Endothelial cell of umbilical vein (primary cell): ENCODE measurements around the gene LRP2. TPM values are rescaled to one million over a fixed set of nuclear protein-coding genes. Genes with fewer than 3 reads are reported as not detected.

Experiments
- BruUV-seq: library from RNA; stranded (reverse); fragments of 400-500 nt; replicated peaks from 2 replicates; lab custom pipeline; 2021; lab: Mats Ljungman, UMichigan
- CTCF ChIA-PET: fragments of 300-600, 350-600 bp; sonication (Branson Sonifier 250); formaldehyde crosslinking; loops from one replicate; lab custom pipeline; 2021; ENCODE audit warnings: antibody characterized with exemption, inconsistent platforms; lab: Charles Lee
- POLR2A ChIA-PET: fragments of 300-600, 350-600 bp; sonication (Branson Sonifier 250); formaldehyde crosslinking; loops from one replicate; lab custom pipeline; 2021; ENCODE audit warnings: antibody characterized with exemption, inconsistent platforms; lab: Charles Lee
- DNase-seq: peaks from one replicate; pipeline ENCODE4 v3.0.0-alpha.2; 2011; ENCODE audit warnings: low read depth, low spot score
- FAIRE-seq: peaks from 2 replicates; lab custom pipeline; 2011; peaks lifted over from hg19 to GRCh38; lab: Jason Lieb, UNC
- H2AFZ ChIP-seq: 2 replicates; pipeline ENCODE4 v1.6.0; 2012; ENCODE audit warnings: low read depth, low read length, control low read depth, inconsistent platforms
- H3K27ac ChIP-seq: 2 replicates; pipeline ENCODE4 v1.5.1; 2011; ENCODE audit warnings: low read depth, mild to moderate bottlenecking, control low read depth, low read length, moderate library complexity; ENCODE audit not compliant: insufficient read depth
- H3K27me3 ChIP-seq, 2 experiments: 2 replicates each; pipeline versions ENCODE4 v1.6.0 to v1.6.1; 2011; ENCODE audit warnings: low read length in 2 of 2, mixed read lengths in 1 of 2; ENCODE audit not compliant: control insufficient read depth in 2 of 2, insufficient read depth in 2 of 2
- H3K36me3 ChIP-seq, 2 experiments: 2 replicates in 1 of 2; 3 replicates in 1 of 2; pipeline ENCODE4 v1.5.1; 2011; ENCODE audit warnings: low read length in 2 of 2, mild to moderate bottlenecking in 1 of 2, moderate library complexity in 1 of 2; ENCODE audit not compliant: control insufficient read depth in 2 of 2, insufficient read depth in 2 of 2; ENCODE audit errors: extremely low read depth in 1 of 2
- H3K4me1 ChIP-seq: 3 replicates; pipeline ENCODE4 v1.5.1; 2011; ENCODE audit warnings: mild to moderate bottlenecking, low read length; ENCODE audit not compliant: control insufficient read depth, insufficient read depth; ENCODE audit errors: extremely low read depth
- H3K4me2 ChIP-seq: 2 replicates; pipeline ENCODE4 v1.6.1; 2011; ENCODE audit warnings: low read length, control low read depth, mixed read lengths; ENCODE audit not compliant: insufficient read depth
- H3K4me3 ChIP-seq, 3 experiments: fragments of 200-600 bp in 1 of 3; sonication (generic), shearing (Covaris generic) in 1 of 3; replicated peaks in 1 of 3; 2 replicates each; pipeline ENCODE4 v1.5.1; 2011 to 2016; ENCODE audit warnings: control low read depth in 3 of 3, low read length in 3 of 3, mild to moderate bottlenecking in 2 of 3, inconsistent platforms in 1 of 3, low read depth in 1 of 3, moderate library complexity in 1 of 3; ENCODE audit not compliant: insufficient read depth in 1 of 3
- H3K79me2 ChIP-seq: 2 replicates; pipeline ENCODE4 v1.6.0; 2012; ENCODE audit warnings: low read length, inconsistent platforms; ENCODE audit not compliant: control insufficient read depth, insufficient read depth
- H3K9ac ChIP-seq: replicated peaks from 2 replicates; pipeline ENCODE3; 2011; ENCODE audit warnings: low read length, control low read depth; ENCODE audit not compliant: insufficient read depth; ENCODE audit errors: extremely low read depth
- H3K9me1 ChIP-seq: replicated peaks from 3 replicates; pipeline ENCODE4 v1.6.0; 2011; ENCODE audit warnings: mild to moderate bottlenecking, low read length; ENCODE audit not compliant: control insufficient read depth, insufficient read depth; ENCODE audit errors: extremely low read depth
- H3K9me3 ChIP-seq: replicated peaks from 2 replicates; pipeline ENCODE4 v1.5.1; 2012; ENCODE audit warnings: low read length, inconsistent platforms; ENCODE audit not compliant: control insufficient read depth, insufficient read depth
- H4K20me1 ChIP-seq: replicated peaks from 2 replicates; pipeline ENCODE3; 2011; ENCODE audit warnings: mild to moderate bottlenecking, low read length; ENCODE audit not compliant: control insufficient read depth, insufficient read depth; ENCODE audit errors: extremely low read depth
- EZH2 ChIP-seq: IDR thresholded peaks from 2 replicates; pipeline ENCODE4 v1.6.1; 2012; ENCODE audit warnings: borderline replicate concordance, low read depth, mild to moderate bottlenecking, moderate library complexity, low read length, inconsistent platforms; ENCODE audit not compliant: severe bottlenecking
- FOS ChIP-seq: IDR thresholded peaks from 2 replicates; pipeline ENCODE4 v1.6.1; 2011; ENCODE audit warnings: mild to moderate bottlenecking, low read length, moderate library complexity, borderline replicate concordance; ENCODE audit not compliant: insufficient read depth
- GATA2 ChIP-seq: IDR thresholded peaks from 2 replicates; pipeline ENCODE4 v1.7.0; 2011; ENCODE audit warnings: low read depth, mild to moderate bottlenecking, moderate library complexity, mixed read lengths, low read length; ENCODE audit not compliant: insufficient read length, insufficient read depth
- JUN ChIP-seq: IDR thresholded peaks from 2 replicates; pipeline ENCODE4 v1.6.1; 2011; ENCODE audit warnings: borderline replicate concordance, low read depth; ENCODE audit not compliant: insufficient read length, insufficient read depth
- MYC ChIP-seq: IDR thresholded peaks from one replicate; pipeline ENCODE4 v1.6.1; 2011; ENCODE audit warnings: mild to moderate bottlenecking, low read depth, low read length
- POLR2A ChIP-seq: IDR thresholded peaks from 2 replicates; pipeline ENCODE4 v1.6.1; 2012; ENCODE audit warnings: low read depth, mild to moderate bottlenecking, control low read depth, low read length
- POLR2AphosphoS5 ChIP-seq: IDR thresholded peaks from 2 replicates; pipeline ENCODE4 v1.6.1; 2012; ENCODE audit warnings: low read depth, mild to moderate bottlenecking, control low read depth, low read length, moderate library complexity; ENCODE audit not compliant: insufficient read depth
- dilution Hi-C: fragments of 300-500 bp; cut with MboI; formaldehyde crosslinking; loops from one replicate; pipeline ENCODE4 v1.15.0; 2019; ENCODE audit warnings: low sequenced_read_pairs; ENCODE audit not compliant: extremely low pct_ligation_motif_present
- intact Hi-C: fragments of 100-400 bp; cut with micrococcal nuclease; formaldehyde crosslinking; loops from one replicate; pipeline ENCODE4 v1.10.0; 2022
- polyA plus RNA-seq, 4 experiments: library from polyadenylated mRNA; depleted of rRNA in 3 of 4; stranded (reverse) in 3 of 4; unstranded in 1 of 4; fragments of >200 nt; gene quantifications; 2 replicates each; pipeline versions ENCODE4 v1.2.1 to v1.2.3, GENCODE V29; 2011 to 2012; ENCODE audit warnings: missing spikeins in 1 of 4
- total RNA-seq: library from RNA; stranded (reverse); gene quantifications from 2 replicates; pipeline ENCODE4 v1.2.3, GENCODE V29; 2021
- TF ChIP-seq, protein P1 (sequence below): IDR thresholded peaks from 2 replicates; pipeline ENCODE4 v1.6.1; 2011; ENCODE audit not compliant: insufficient read depth, insufficient read length
- TF ChIP-seq, protein P2 (sequence below), 2 donors: IDR thresholded peaks; 1 replicate in 1 of 2; 2 replicates in 1 of 2; pipeline ENCODE4 v1.5.1; 2011; ENCODE audit warnings: low read length in 2 of 2, mild to moderate bottlenecking in 2 of 2, moderate library complexity in 2 of 2, control low read depth in 1 of 2, inconsistent platforms in 1 of 2, low read depth in 1 of 2; ENCODE audit not compliant: insufficient read depth in 1 of 2; ENCODE audit errors: extremely low read depth in 1 of 2

LRP2 gene
- total and polyA plus RNA-seq, 2 donors (not counting 3 experiments of a cell fraction or from before 2014, with no cell fraction given), result not detected

DNA sequence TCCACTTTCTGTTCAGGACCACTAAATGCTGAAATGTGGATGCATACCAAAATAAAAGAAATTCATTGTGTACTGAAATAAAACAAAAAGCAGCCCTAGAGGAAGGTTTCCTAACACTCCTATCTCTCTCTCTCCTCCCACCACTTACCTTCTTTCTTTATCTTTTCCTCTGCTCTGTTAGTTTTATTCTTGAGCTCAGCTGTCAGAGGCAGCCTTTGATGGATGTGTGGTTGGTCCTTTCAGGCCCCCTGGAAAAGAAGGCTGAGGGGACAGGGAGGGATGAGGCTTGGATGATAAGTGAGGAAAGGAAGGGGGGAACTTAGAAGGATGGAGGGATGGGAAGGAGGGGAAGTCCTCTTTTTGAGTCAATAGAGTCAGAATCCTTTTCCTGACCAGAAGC lies 245.3 kb downstream of the LRP2 start:
- CTCF ChIA-PET, result interaction anchor here (1.4 to 5.2 kb wide), 3 partner anchors 15 to 105 kb away, joined by 3 to 28 read pairs (median 5); no protein-coding TSS in a partner anchor
- no peak for FAIRE-seq

DNA sequence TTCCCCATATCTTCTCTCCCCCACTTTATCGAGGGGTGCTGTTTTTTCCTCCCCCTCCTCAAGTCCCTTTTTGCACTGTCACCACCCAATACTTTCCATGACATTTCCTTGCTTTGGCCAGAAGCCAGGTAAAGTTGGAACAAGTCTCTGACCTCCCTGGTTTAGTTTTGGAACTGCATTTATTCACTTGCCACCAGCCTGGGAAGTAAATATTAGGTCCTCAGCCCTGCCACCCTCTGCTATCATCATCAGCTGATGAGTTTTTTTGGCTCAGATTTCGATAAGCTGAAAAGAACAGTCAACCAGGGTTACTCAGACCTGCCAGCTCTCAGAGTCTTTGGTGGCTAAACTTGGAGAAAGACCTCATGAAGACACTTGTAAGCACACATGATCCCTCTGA lies 246.0 kb downstream of the LRP2 start:
- no peaks in the 10 kb centered on the region for H3K36me3 ChIP-seq
- no peaks in the 10 kb centered on the region for H3K9me1 ChIP-seq
- no peak overlapping the region for H3K27ac ChIP-seq
- H3K4me2 ChIP-seq, result no peak overlapping the region
- no peaks in the 10 kb centered on the region for H3K79me2 ChIP-seq
- POLR2A ChIA-PET, result no interaction called here
- H3K4me1 ChIP-seq, result no peaks in the 10 kb centered on the region
- CTCF ChIA-PET, result interaction anchor here (1.6 to 5.2 kb wide), 3 partner anchors 15 to 106 kb away, joined by 5 to 28 read pairs (median 16); no protein-coding TSS in a partner anchor
- H3K9ac ChIP-seq, result no peak overlapping the region
- no peak overlapping the region for H2AFZ ChIP-seq
- no peak overlapping the region for H3K4me3 ChIP-seq
- FAIRE-seq (no peak), DNase-seq (no peak)
- intact Hi-C loops (no loop called here), dilution Hi-C loops (no loop called here)
- TF ChIP-seq, protein P1, sequence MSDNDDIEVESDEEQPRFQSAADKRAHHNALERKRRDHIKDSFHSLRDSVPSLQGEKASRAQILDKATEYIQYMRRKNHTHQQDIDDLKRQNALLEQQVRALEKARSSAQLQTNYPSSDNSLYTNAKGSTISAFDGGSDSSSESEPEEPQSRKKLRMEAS, result no peak
- TF ChIP-seq POLR2A (no peak), EZH2 (no peak), MYC (no peak), GATA2 (no peak), FOS (no peak), POLR2AphosphoS5 (no peak), JUN (no peak)
- TF ChIP-seq, protein P2, sequence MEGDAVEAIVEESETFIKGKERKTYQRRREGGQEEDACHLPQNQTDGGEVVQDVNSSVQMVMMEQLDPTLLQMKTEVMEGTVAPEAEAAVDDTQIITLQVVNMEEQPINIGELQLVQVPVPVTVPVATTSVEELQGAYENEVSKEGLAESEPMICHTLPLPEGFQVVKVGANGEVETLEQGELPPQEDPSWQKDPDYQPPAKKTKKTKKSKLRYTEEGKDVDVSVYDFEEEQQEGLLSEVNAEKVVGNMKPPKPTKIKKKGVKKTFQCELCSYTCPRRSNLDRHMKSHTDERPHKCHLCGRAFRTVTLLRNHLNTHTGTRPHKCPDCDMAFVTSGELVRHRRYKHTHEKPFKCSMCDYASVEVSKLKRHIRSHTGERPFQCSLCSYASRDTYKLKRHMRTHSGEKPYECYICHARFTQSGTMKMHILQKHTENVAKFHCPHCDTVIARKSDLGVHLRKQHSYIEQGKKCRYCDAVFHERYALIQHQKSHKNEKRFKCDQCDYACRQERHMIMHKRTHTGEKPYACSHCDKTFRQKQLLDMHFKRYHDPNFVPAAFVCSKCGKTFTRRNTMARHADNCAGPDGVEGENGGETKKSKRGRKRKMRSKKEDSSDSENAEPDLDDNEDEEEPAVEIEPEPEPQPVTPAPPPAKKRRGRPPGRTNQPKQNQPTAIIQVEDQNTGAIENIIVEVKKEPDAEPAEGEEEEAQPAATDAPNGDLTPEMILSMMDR (IDR thresholded peaks at IDR 0.05; ENCODE audit: extremely low read depth in 1 of 2, insufficient read depth in 1 of 2, low read depth in 1 of 2, low read length in 2 of 2), result no peak
- H3K9me3 ChIP-seq, result no peaks in the 10 kb centered on the region
- no peaks in the 10 kb centered on the region for H4K20me1 ChIP-seq
- H3K27me3 ChIP-seq, result no peaks in the 10 kb centered on the region
- no TSS peak for BruUV-seq

More for the DNA sequence above, 245.3 kb downstream of the LRP2 start:
- Histone ChIP-seq H3K27ac (no peak overlapping the region), H3K9me3 (no peaks in the 10 kb centered on the region), H3K27me3 (no peaks in the 10 kb centered on the region), H3K9me1 (no peaks in the 10 kb centered on the region), H2AFZ (no peak overlapping the region), H3K9ac (no peak overlapping the region), H3K4me1 (no peaks in the 10 kb centered on the region), H3K4me3 (no peak overlapping the region), H4K20me1 (no peaks in the 10 kb centered on the region), H3K36me3 (no peaks in the 10 kb centered on the region), H3K4me2 (no peak overlapping the region), H3K79me2 (no peaks in the 10 kb centered on the region)
- DNase-seq, result no peak
- no TSS peak for BruUV-seq
- intact Hi-C loops, result no loop called here
- TF ChIP-seq MYC, result no peak
- TF ChIP-seq POLR2AphosphoS5, result no peak
- POLR2A ChIA-PET, result no interaction called here
- dilution Hi-C loops, result no loop called here
